K562 (cell line): ENCODE measurements around the gene NFATC3. TPM values are rescaled to one million over a fixed set of nuclear protein-coding genes. Genes with fewer than 3 reads are reported as not detected.

Experiments
- ATAC-seq: fragments of 200-7000 bp; cut with Tn5 transposase; 3 replicates; pipeline ENCODE4 v1.9.1; 2020; ENCODE audit warnings: moderate library complexity
- BruUV-seq: library from RNA; stranded (reverse); fragments of 400-500 nt; replicated peaks from 2 replicates; lab custom pipeline; 2021; lab: Mats Ljungman, UMichigan
- CTCF ChIA-PET: fragments of 300-600 bp; formaldehyde crosslinking; extraction: SDS; loops from one replicate; lab custom pipeline; 2021; ENCODE audit warnings: low intra/inter-chr PET ratio; lab: Yijun Ruan, JAX
- POLR2A ChIA-PET: fragments of 300-600, 350-650 bp; sonication (Branson Sonifier 250); formaldehyde crosslinking; extraction: SDS; loops from one replicate; lab custom pipeline; 2021; ENCODE audit warnings: antibody characterized with exemption, inconsistent platforms; lab: Yijun Ruan, JAX
- DNase-seq, 4 experiments: peaks; one replicate each; pipeline versions ENCODE4 v3.0.0 to v3.0.0-alpha.2; 2011 to 2018; ENCODE audit warnings: low spot score in 3 of 4, mixed read lengths in 3 of 4; ENCODE audit errors: extremely low read depth in 1 of 4
- FAIRE-seq: peaks from 2 replicates; lab custom pipeline; 2011; peaks lifted over from hg19 to GRCh38; lab: Jason Lieb, UNC
- H2AFZ ChIP-seq: 2 replicates; pipeline ENCODE4 v1.6.0; 2011; ENCODE audit warnings: low read depth, low read length, control low read depth, inconsistent platforms
- H3K27ac ChIP-seq: fragments of 200-600 bp; 3 replicates; pipeline ENCODE4 v1.8.0; 2011; ENCODE audit warnings: low read depth, mild to moderate bottlenecking, control low read depth, inconsistent platforms, low read length, moderate library complexity, mixed read lengths; ENCODE audit errors: extremely low read depth
- H3K27me3 ChIP-seq, 2 experiments: fragments of 300-600 bp in 1 of 2; 2 replicates in 1 of 2; 3 replicates in 1 of 2; pipeline versions ENCODE4 v1.6.0 to v1.8.0; 2011; ENCODE audit warnings: inconsistent platforms in 2 of 2, low read length in 2 of 2, mild to moderate bottlenecking in 1 of 2, mixed read lengths in 1 of 2, moderate library complexity in 1 of 2; ENCODE audit not compliant: control insufficient read depth in 2 of 2, insufficient read depth in 2 of 2
- H3K36me3 ChIP-seq: fragments of 300-600 bp; 3 replicates; pipeline ENCODE4 v1.8.0; 2011; ENCODE audit warnings: mild to moderate bottlenecking, low read length, inconsistent platforms; ENCODE audit not compliant: control insufficient read depth, insufficient read depth
- H3K4me1 ChIP-seq, 2 experiments: fragments of 200-600 bp in 1 of 2; replicated peaks in 1 of 2; 2 replicates in 1 of 2; 3 replicates in 1 of 2; pipeline versions ENCODE4 v1.5.1 to v1.8.0; 2011; ENCODE audit warnings: inconsistent platforms in 2 of 2, low read length in 2 of 2, mild to moderate bottlenecking in 1 of 2, mixed read lengths in 1 of 2, moderate library complexity in 1 of 2; ENCODE audit not compliant: control insufficient read depth in 2 of 2, insufficient read depth in 2 of 2
- H3K4me2 ChIP-seq: 2 replicates; pipeline ENCODE4 v1.6.1; 2011; ENCODE audit warnings: low read length, control low read depth, inconsistent platforms, mixed read lengths; ENCODE audit not compliant: insufficient read depth
- H3K4me3 ChIP-seq: fragments of 200-600 bp; sonication (generic), shearing (Covaris generic); 2 replicates; pipeline ENCODE4 v1.5.1; 2016; ENCODE audit warnings: control low read depth, inconsistent platforms
- H3K79me2 ChIP-seq: fragments of 200-600 bp; 3 replicates; pipeline ENCODE4 v1.8.0; 2011; ENCODE audit warnings: low read length, inconsistent platforms; ENCODE audit not compliant: control insufficient read depth, insufficient read depth
- H3K9ac ChIP-seq, 2 experiments: 2 replicates each; pipeline versions ENCODE4 v1.6.0 to v1.6.1; 2011; ENCODE audit warnings: low read depth in 2 of 2, low read length in 2 of 2, control low read depth in 1 of 2, inconsistent platforms in 1 of 2, mild to moderate bottlenecking in 1 of 2, mixed read lengths in 1 of 2; ENCODE audit not compliant: insufficient read depth in 1 of 2
- H3K9me1 ChIP-seq: one replicate; pipeline ENCODE4 v1.6.0; 2011; ENCODE audit warnings: inconsistent platforms, mild to moderate bottlenecking, low read length, moderate library complexity; ENCODE audit not compliant: control insufficient read depth, insufficient read depth
- H3K9me3 ChIP-seq: replicated peaks from 2 replicates; pipeline ENCODE4 v1.5.1; 2011; ENCODE audit warnings: low read depth, low read length, inconsistent platforms; ENCODE audit not compliant: control insufficient read depth, insufficient read depth
- H4K20me1 ChIP-seq: replicated peaks from 2 replicates; pipeline ENCODE4 v1.6.1; 2011; ENCODE audit warnings: low read length, inconsistent platforms, mixed read lengths; ENCODE audit not compliant: control insufficient read depth, insufficient read depth
- CTBP1 ChIP-seq: fragments of 450-650 bp; IDR thresholded peaks from 2 replicates; pipeline ENCODE4 v1.6.1; 2016; ENCODE audit warnings: borderline replicate concordance
- EHMT2 ChIP-seq: fragments of 450-650 bp; IDR thresholded peaks from 2 replicates; pipeline ENCODE4 v1.6.1; 2018; ENCODE audit warnings: antibody characterized with exemption
- ELF1 ChIP-seq: fragments of 200-800 bp; sonication (Bioruptor generic); IDR thresholded peaks from 2 replicates; pipeline ENCODE4 v1.6.1; 2016; ENCODE audit warnings: missing genetic modification characterization, missing compliant biosample characterization
- PML ChIP-seq: IDR thresholded peaks from 2 replicates; pipeline ENCODE4 v1.6.1; 2012; ENCODE audit warnings: low read length, inconsistent platforms
- TCF3 ChIP-seq: sonication (generic); formaldehyde crosslinking; IDR thresholded peaks from 2 replicates; pipeline ENCODE4 v1.4.0; 2020; ENCODE audit warnings: mild to moderate bottlenecking, missing genetic modification reagents
- TRIM28 ChIP-seq: fragments of 450-650 bp; IDR thresholded peaks from 2 replicates; pipeline ENCODE4 v1.6.1; 2017
- ZBTB11 ChIP-seq, 3 experiments: fragments of 200-800 bp in 1 of 3; fragments of 250-450 bp in 1 of 3; fragments of 450-650 bp in 1 of 3; sonication (Bioruptor Pico) in 1 of 3; sonication (Bioruptor generic) in 1 of 3; formaldehyde crosslinking in 1 of 3; IDR thresholded peaks; 2 replicates each; pipeline versions ENCODE4 v1.6.1 to v1.8.0; 2016 to 2022; ENCODE audit warnings: mild to moderate bottlenecking in 2 of 3, missing genetic modification characterization in 2 of 3, missing compliant biosample characterization in 1 of 3, moderate library complexity in 1 of 3
- ZSCAN32 ChIP-seq: fragments of 450-650 bp; formaldehyde crosslinking; IDR thresholded peaks from 2 replicates; pipeline ENCODE4 v1.4.0; 2020; ENCODE audit warnings: mild to moderate bottlenecking, moderate library complexity
- WGBS: fragments of 100-300 bp; shearing (Covaris generic); methylation state at CpG from one replicate; pipeline ENCODE4 v1.1.6; 2016; ENCODE audit warnings: low coverage, mixed read lengths; ENCODE audit not compliant: insufficient coverage; ENCODE audit errors: missing lambda C conversion rate; 5-methylcytosine and 5-hydroxymethylcytosine counted together
- in situ Hi-C: fragments of 300-500 bp; cut with MboI; formaldehyde crosslinking; loops from 4 replicates; pipeline ENCODE4 v1.15.0; 2018; ENCODE audit warnings: inconsistent platforms, mixed read lengths
- intact Hi-C: fragments of 100-400 bp; cut with micrococcal nuclease; formaldehyde crosslinking; loops from 2 replicates; pipeline ENCODE4 v1.14.2; 2022
- polyA plus RNA-seq, 8 experiments: library from polyadenylated mRNA; depleted of rRNA in 4 of 8; stranded (reverse) in 5 of 8; unstranded in 3 of 8; fragments of >200 nt; fragmentation: Nextera tagmentation in 2 of 8; fragmentation: Illumina TruSeq in 1 of 8; extraction: Ambion mirVana in 2 of 8; extraction: Trizol in 1 of 8; gene quantifications; 2 replicates each; pipeline versions ENCODE4 v1.2.1 to v1.2.3, GENCODE V29; 2011 to 2014; ENCODE audit warnings: inconsistent platforms in 1 of 8, missing spikeins in 1 of 8
- total RNA-seq, 7 experiments: library from RNA; depleted of rRNA in 6 of 7; stranded (reverse); fragments of >200 nt in 6 of 7; fragmentation: Illumina TruSeq in 2 of 7; extraction: Trizol in 2 of 7; gene quantifications; 2 replicates each; pipeline versions ENCODE4 v1.2.1 to v1.2.3, GENCODE V29; 2011 to 2021; ENCODE audit warnings: low replicate concordance in 1 of 7

The NFATC3 gene
- total and polyA plus RNA-seq, 9 of the 15 experiments (the other 6 are each of a cell fraction or from before 2014, with no cell fraction given), result 15.7 to 98.4 (median 59.4) TPM

GRCh38 chr16:68275611-68276191 lies 190.5 kb downstream of the NFATC3 start:
- Histone ChIP-seq H3K36me3 (peaks cover 58% of the 10 kb centered on the region; the same call in 2 of the 3 replicates), H3K4me3 (no peak overlapping the region), H3K27ac (no peak overlapping the region), H3K4me1 (peaks cover 0 to 9% of the 10 kb centered on the region in 2 experiments; a peak in 1 of 5 replicates), H3K79me2 (peaks cover 31% of the 10 kb centered on the region), H3K9ac (no peak overlapping the region), H4K20me1 (peaks cover 17% of the 10 kb centered on the region), H3K27me3 (no peaks in the 10 kb centered on the region), H3K4me2 (no peak overlapping the region), H3K9me3 (no peaks in the 10 kb centered on the region), H3K9me1 (no peaks in the 10 kb centered on the region), H2AFZ (no peak overlapping the region)
- FAIRE-seq (no peak), DNase-seq (no peak), ATAC-seq (no peak; the same call in 1 of the 3 replicates)
- POLR2A ChIA-PET, result interaction anchor here (0.6 to 1.7 kb wide), 4 partner anchors 12 to 163 kb away, joined by 3 to 7 read pairs (median 4); partner anchors contain the start of genes PRMT7 and SLC7A6OS
- CTCF ChIA-PET, result no interaction called here
- in situ Hi-C loops, result no loop called here
- TF ChIP-seq ZBTB11 (CRISPR knock-in tag; IDR thresholded peaks at IDR 0.05) (no peak), ZSCAN32 (CRISPR knock-in tag) (no peak), TCF3 (no peak), EHMT2 (no peak), PML (no peak), ELF1 (no peak), CTBP1 (0 out of 2 replicates have a peak, but pooled peaks have one; percentile 30), TRIM28 (no peak)
- BruUV-seq, result TSS peak; percentile 23
- WGBS, result 44% methylated on average over 4 of the region's 4 CpGs
- intact Hi-C loops, result no loop called here
